HepG2 (cell line): ENCODE measurements around the gene NFS1. TPM values are rescaled to one million over a fixed set of nuclear protein-coding genes. Genes with fewer than 3 reads are reported as not detected.

Experiments
- ARNT2 ChIP-seq: sonication (generic); formaldehyde crosslinking; IDR thresholded peaks from 2 replicates; pipeline ENCODE4 v1.8.0; 2022; ENCODE audit warnings: mild to moderate bottlenecking, low read depth, missing genetic modification reagents, moderate library complexity
- CCDC6 ChIP-seq: sonication (generic); formaldehyde crosslinking; IDR thresholded peaks from 2 replicates; pipeline ENCODE4 v1.8.1; 2022; ENCODE audit warnings: mild to moderate bottlenecking, missing genetic modification reagents, moderate library complexity
- HDAC2 ChIP-seq: sonication (generic); formaldehyde crosslinking; IDR thresholded peaks from 2 replicates; pipeline ENCODE4 v1.4.0; 2020; ENCODE audit warnings: missing genetic modification reagents
- HIVEP1 ChIP-seq: sonication (generic); formaldehyde crosslinking; IDR thresholded peaks from 2 replicates; pipeline ENCODE4 v1.4.0; 2020; ENCODE audit warnings: mild to moderate bottlenecking, missing genetic modification reagents
- JARID2 ChIP-seq: sonication (generic); formaldehyde crosslinking; IDR thresholded peaks from 2 replicates; pipeline ENCODE4 v1.8.1; 2023; ENCODE audit warnings: missing genetic modification reagents, inconsistent platforms; ENCODE audit not compliant: insufficient replicate concordance
- KIAA2018 ChIP-seq: sonication (generic); formaldehyde crosslinking; IDR thresholded peaks from 2 replicates; pipeline ENCODE4 v1.5.0; 2020; ENCODE audit warnings: mild to moderate bottlenecking, missing genetic modification reagents, borderline replicate concordance
- MAFG ChIP-seq: sonication (generic); formaldehyde crosslinking; IDR thresholded peaks from 2 replicates; pipeline ENCODE4 v1.5.1; 2020; ENCODE audit warnings: mild to moderate bottlenecking, missing genetic modification reagents
- NFIB ChIP-seq: sonication (generic); formaldehyde crosslinking; IDR thresholded peaks from 2 replicates; pipeline ENCODE4 v1.9.0; 2021; ENCODE audit warnings: missing genetic modification reagents, mild to moderate bottlenecking, borderline replicate concordance
- PLRG1 ChIP-seq: fragments of 450-650 bp; conservative IDR thresholded peaks from 2 replicates; pipeline ENCODE4 v1.6.1; 2016
- SNAPC2 ChIP-seq: sonication (generic); formaldehyde crosslinking; IDR thresholded peaks from 2 replicates; pipeline ENCODE4 v1.8.1; 2022; ENCODE audit warnings: mild to moderate bottlenecking, missing genetic modification reagents
- TEAD2 ChIP-seq: sonication (generic); formaldehyde crosslinking; IDR thresholded peaks from 2 replicates; pipeline ENCODE4 v1.9.0; 2021; ENCODE audit warnings: missing genetic modification reagents
- ZBTB46 ChIP-seq: sonication (generic); formaldehyde crosslinking; IDR thresholded peaks from 2 replicates; pipeline ENCODE4 v1.4.0; 2020; ENCODE audit warnings: mild to moderate bottlenecking, missing genetic modification reagents, borderline replicate concordance
- ZNF17 ChIP-seq: sonication (generic); formaldehyde crosslinking; IDR thresholded peaks from 2 replicates; pipeline ENCODE4 v1.5.0; 2020; ENCODE audit warnings: mild to moderate bottlenecking, missing genetic modification reagents
- ZNF180 ChIP-seq: sonication (generic); formaldehyde crosslinking; IDR thresholded peaks from 2 replicates; pipeline ENCODE4 v1.4.0; 2020; ENCODE audit warnings: low read depth, missing genetic modification reagents, borderline replicate concordance
- ZNF547 ChIP-seq: sonication (generic); formaldehyde crosslinking; IDR thresholded peaks from 2 replicates; pipeline ENCODE4 v1.5.1; 2020; ENCODE audit warnings: mild to moderate bottlenecking, missing genetic modification reagents
- ZNF850 ChIP-seq: sonication (generic); formaldehyde crosslinking; conservative IDR thresholded peaks from 2 replicates; pipeline ENCODE4 v1.9.0; 2021; ENCODE audit warnings: mild to moderate bottlenecking, missing genetic modification reagents
- polyA plus RNA-seq, 8 experiments: library from polyadenylated mRNA; depleted of rRNA in 3 of 8; stranded (reverse) in 7 of 8; unstranded in 1 of 8; fragments of >200 nt; fragmentation: Illumina TruSeq in 4 of 8; extraction: Trizol in 4 of 8; gene quantifications; 2 replicates each; pipeline versions ENCODE4 v1.2.1 to v1.2.3, GENCODE V29; 2011 to 2016; ENCODE audit warnings: low read depth in 4 of 8, missing spikeins in 1 of 8, mixed read lengths in 1 of 8; ENCODE audit not compliant: insufficient read depth in 1 of 8
- total RNA-seq, 5 experiments: library from RNA; depleted of rRNA; stranded (reverse); fragments of >200 nt; fragmentation: Illumina TruSeq; extraction: Trizol; gene quantifications; 2 replicates each; pipeline ENCODE4 v1.2.3, GENCODE V29; 2016; ENCODE audit warnings: low read depth in 1 of 5

The NFS1 gene
- total and polyA plus RNA-seq, 2 of the 13 experiments (the other 11 are each of a cell fraction or from before 2014, with no cell fraction given): 65.9 to 88.1 TPM

GRCh38 chr20:35720165-35721123, 21.3 kb upstream of the NFS1 start (continued):
- no peak for TF ChIP-seq KIAA2018 (CRISPR knock-in tag)
- TF ChIP-seq TEAD2 (CRISPR knock-in tag): no peak
- TF ChIP-seq MAFG (CRISPR knock-in tag): no peak
- no peak for TF ChIP-seq NFIB (CRISPR knock-in tag)
- TF ChIP-seq ZNF180 (CRISPR knock-in tag): no peak
- no peak for TF ChIP-seq HDAC2 (CRISPR knock-in tag)
- TF ChIP-seq SNAPC2 (CRISPR knock-in tag): no peak
- TF ChIP-seq ZNF850: no peak
- 0 out of 2 replicates have a peak, but pooled peaks have one; percentile 8 for TF ChIP-seq ARNT2 (CRISPR knock-in tag)
- TF ChIP-seq JARID2 (CRISPR knock-in tag): no peak
- no peak; the same call in 1 of the 2 replicates for TF ChIP-seq ZNF547 (CRISPR knock-in tag)
- TF ChIP-seq CCDC6 (CRISPR knock-in tag): no peak
- TF ChIP-seq ZBTB46 (CRISPR knock-in tag): no peak
- TF ChIP-seq PLRG1: no peak
- TF ChIP-seq ZNF17 (CRISPR knock-in tag): no peak
- TF ChIP-seq HIVEP1 (CRISPR knock-in tag): no peak
